ENCODE measurements around the gene RCBTB1.

The RCBTB1 gene

DNA sequence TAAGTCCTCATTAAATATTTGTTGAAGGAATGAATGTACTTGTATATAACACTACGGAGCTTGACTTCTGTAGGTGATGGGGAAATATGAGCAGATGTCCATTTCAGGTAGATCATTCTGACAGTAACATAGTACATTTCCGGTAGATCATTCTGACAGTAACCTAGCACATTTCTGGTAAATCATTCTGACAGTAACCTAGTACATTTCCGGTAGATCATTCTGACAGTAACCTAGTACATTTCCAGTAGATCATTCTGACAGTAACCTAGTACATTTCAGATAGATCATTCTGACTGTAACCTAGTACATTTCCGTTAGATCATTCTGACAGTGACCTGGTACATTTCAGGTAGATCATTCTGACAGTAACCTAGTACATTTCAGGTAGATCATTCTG lies 87.2 kb downstream of the RCBTB1 start:
- no peak for TF ChIP-seq ZBTB7A (IDR thresholded peaks at IDR 0.05; ENCODE audit: low read depth)
- TF ChIP-seq YY1 (IDR thresholded peaks at IDR 0.05; ENCODE audit: low read depth): no peak
- no peak for TF ChIP-seq TAF1 (IDR thresholded peaks at IDR 0.05; ENCODE audit: low read depth)
- TF ChIP-seq CREB1 (IDR thresholded peaks at IDR 0.05; ENCODE audit: low read depth): no peak
- TF ChIP-seq RAD21 (IDR thresholded peaks at IDR 0.05; ENCODE audit: low read depth): no peak
- TF ChIP-seq, protein P1, sequence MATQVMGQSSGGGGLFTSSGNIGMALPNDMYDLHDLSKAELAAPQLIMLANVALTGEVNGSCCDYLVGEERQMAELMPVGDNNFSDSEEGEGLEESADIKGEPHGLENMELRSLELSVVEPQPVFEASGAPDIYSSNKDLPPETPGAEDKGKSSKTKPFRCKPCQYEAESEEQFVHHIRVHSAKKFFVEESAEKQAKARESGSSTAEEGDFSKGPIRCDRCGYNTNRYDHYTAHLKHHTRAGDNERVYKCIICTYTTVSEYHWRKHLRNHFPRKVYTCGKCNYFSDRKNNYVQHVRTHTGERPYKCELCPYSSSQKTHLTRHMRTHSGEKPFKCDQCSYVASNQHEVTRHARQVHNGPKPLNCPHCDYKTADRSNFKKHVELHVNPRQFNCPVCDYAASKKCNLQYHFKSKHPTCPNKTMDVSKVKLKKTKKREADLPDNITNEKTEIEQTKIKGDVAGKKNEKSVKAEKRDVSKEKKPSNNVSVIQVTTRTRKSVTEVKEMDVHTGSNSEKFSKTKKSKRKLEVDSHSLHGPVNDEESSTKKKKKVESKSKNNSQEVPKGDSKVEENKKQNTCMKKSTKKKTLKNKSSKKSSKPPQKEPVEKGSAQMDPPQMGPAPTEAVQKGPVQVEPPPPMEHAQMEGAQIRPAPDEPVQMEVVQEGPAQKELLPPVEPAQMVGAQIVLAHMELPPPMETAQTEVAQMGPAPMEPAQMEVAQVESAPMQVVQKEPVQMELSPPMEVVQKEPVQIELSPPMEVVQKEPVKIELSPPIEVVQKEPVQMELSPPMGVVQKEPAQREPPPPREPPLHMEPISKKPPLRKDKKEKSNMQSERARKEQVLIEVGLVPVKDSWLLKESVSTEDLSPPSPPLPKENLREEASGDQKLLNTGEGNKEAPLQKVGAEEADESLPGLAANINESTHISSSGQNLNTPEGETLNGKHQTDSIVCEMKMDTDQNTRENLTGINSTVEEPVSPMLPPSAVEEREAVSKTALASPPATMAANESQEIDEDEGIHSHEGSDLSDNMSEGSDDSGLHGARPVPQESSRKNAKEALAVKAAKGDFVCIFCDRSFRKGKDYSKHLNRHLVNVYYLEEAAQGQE (IDR thresholded peaks at IDR 0.05; ENCODE audit: low read depth): no peak
- TF ChIP-seq, protein P2, sequence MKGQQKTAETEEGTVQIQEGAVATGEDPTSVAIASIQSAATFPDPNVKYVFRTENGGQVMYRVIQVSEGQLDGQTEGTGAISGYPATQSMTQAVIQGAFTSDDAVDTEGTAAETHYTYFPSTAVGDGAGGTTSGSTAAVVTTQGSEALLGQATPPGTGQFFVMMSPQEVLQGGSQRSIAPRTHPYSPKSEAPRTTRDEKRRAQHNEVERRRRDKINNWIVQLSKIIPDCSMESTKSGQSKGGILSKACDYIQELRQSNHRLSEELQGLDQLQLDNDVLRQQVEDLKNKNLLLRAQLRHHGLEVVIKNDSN (IDR thresholded peaks at IDR 0.05): no peak
- TF ChIP-seq EP300 (IDR thresholded peaks at IDR 0.05; ENCODE audit: borderline replicate concordance): no peak
- TF ChIP-seq NFIC (IDR thresholded peaks at IDR 0.05): no peak

DNA sequence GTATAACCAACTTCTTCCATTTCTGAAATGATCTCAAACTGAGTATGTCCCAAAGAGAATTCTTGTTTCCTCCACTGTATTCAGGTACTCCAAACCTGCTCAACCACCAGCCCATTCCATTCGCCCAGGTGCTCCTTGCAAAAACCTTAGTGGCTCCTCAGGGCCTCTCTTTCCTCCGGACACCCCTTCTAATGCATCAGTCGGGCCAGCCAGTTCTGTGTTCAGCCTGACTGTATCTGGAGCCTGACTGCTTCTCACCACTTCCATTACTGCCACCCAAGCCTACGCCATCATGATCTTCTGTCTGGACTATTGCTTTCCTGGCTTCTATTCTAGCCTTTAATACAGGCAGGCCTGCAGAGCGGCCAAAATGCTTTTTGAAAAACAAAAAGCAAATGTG lies 88.1 kb downstream of the RCBTB1 start:
- TF ChIP-seq TCF12 (IDR thresholded peaks at IDR 0.05; ENCODE audit: low read depth): no peak
- TF ChIP-seq RAD21 (IDR thresholded peaks at IDR 0.05; ENCODE audit: low read depth): no peak
- no peak for TF ChIP-seq CREB1 (IDR thresholded peaks at IDR 0.05; ENCODE audit: low read depth)
- no peak for TF ChIP-seq EP300 (IDR thresholded peaks at IDR 0.05; ENCODE audit: borderline replicate concordance)
- no peak for TF ChIP-seq ZBTB7A (IDR thresholded peaks at IDR 0.05; ENCODE audit: low read depth)
- TF ChIP-seq TEAD4 (IDR thresholded peaks at IDR 0.05): no peak
- no peak for TF ChIP-seq FOXM1 (IDR thresholded peaks at IDR 0.05; ENCODE audit: borderline replicate concordance, low read depth)
- TF ChIP-seq, protein P3, sequence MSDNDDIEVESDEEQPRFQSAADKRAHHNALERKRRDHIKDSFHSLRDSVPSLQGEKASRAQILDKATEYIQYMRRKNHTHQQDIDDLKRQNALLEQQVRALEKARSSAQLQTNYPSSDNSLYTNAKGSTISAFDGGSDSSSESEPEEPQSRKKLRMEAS (IDR thresholded peaks at IDR 0.05): no peak
- TF ChIP-seq, protein P2 (IDR thresholded peaks at IDR 0.05): no peak
- no peak for TF ChIP-seq TAF1 (IDR thresholded peaks at IDR 0.05; ENCODE audit: low read depth)
- no peak for TF ChIP-seq NFIC (IDR thresholded peaks at IDR 0.05)
- TF ChIP-seq YY1 (IDR thresholded peaks at IDR 0.05; ENCODE audit: low read depth): no peak
- TF ChIP-seq CEBPB (IDR thresholded peaks at IDR 0.05): no peak
- no peak for TF ChIP-seq EGR1 (IDR thresholded peaks at IDR 0.05)
- TF ChIP-seq, protein P1 (IDR thresholded peaks at IDR 0.05; ENCODE audit: low read depth): no peak

DNA sequence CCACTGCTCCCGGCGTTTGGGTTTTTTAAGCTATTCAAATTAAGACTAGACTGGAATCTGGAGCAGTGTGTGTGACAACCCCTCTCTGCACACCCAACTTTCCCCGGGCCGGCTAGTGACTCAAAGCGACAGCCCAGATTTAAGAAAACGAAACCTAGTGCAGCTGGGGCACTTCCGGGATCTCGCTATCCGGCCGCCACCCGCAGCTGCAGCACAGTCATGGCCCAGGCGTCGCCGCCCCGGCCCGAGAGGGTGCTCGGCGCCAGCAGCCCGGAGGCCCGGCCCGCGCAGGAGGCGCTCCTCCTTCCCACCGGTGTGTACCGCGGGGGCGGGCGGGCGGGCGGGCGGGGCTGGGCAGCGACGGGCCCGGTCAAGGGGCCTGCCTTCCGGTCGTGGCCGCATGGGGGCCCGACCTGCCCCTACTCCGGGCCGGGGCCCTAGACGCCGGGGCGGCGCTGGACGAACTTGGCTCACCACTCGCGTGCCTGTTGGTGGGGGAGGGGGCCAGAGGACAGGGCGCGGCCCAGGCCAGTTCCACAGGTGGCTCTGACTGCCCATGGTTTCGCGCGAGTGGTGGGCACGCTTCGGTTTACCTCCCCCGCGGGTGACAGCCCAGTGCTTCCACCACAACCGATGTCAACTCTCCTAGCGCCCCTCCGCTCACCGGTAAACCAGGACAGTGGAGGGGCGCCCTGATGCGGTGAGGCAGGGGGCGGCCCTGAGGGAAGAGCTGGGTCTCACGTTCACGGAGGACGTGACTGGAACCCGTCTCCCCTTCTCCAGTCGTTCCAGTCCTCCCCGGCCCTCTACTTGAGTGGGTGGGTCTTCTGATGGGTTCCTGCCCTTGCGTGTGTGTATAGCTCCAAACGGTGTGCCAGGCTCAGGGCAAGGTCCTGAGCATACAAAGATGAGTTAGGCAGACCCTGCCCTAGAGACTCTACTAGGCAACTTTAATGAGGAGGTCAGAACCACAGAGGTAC lies 89.3 kb downstream of the RCBTB1 start, which contains the start of gene PHF11:
TSS of gene PHF11 (plus strand) at position 171 of the 980 bp plus-strand sequence. CDS start at position 220, 49 bp downstream.
- no peak for TF ChIP-seq EGR1 (IDR thresholded peaks at IDR 0.05)
- no peak for TF ChIP-seq ZBTB7A (IDR thresholded peaks at IDR 0.05; ENCODE audit: low read depth)
- TF ChIP-seq, protein P3 (IDR thresholded peaks at IDR 0.05): no peak
- TF ChIP-seq CEBPB (IDR thresholded peaks at IDR 0.05): no peak

DNA sequence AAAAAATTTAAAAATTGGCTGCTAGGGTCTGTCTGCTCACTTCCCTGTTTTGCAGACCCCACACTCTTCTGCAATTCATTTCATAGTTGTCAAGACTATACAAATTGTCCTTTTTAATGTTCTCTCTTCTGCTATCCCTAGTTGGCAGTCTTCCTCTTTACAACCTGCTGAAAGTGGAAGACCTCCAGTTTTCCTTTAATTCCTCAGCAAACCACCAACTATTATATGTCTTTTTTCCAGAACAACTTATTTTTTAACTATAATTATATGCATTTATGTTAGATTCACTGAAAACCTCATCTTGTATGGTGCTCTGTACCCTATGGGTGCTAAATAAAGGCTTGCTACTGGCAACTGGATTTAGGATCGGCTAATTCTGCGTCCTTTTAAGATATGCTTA lies 90.7 kb downstream of the RCBTB1 start:
- TF ChIP-seq NFIC (IDR thresholded peaks at IDR 0.05) (no peak), YY1 (IDR thresholded peaks at IDR 0.05; ENCODE audit: low read depth) (no peak), TCF12 (IDR thresholded peaks at IDR 0.05; ENCODE audit: low read depth) (no peak), FOXM1 (IDR thresholded peaks at IDR 0.05; ENCODE audit: borderline replicate concordance, low read depth) (no peak), CEBPB (IDR thresholded peaks at IDR 0.05) (no peak), EP300 (IDR thresholded peaks at IDR 0.05; ENCODE audit: borderline replicate concordance) (no peak), EGR1 (IDR thresholded peaks at IDR 0.05) (no peak), TAF1 (IDR thresholded peaks at IDR 0.05; ENCODE audit: low read depth) (no peak), CREB1 (IDR thresholded peaks at IDR 0.05; ENCODE audit: low read depth) (no peak)

DNA sequence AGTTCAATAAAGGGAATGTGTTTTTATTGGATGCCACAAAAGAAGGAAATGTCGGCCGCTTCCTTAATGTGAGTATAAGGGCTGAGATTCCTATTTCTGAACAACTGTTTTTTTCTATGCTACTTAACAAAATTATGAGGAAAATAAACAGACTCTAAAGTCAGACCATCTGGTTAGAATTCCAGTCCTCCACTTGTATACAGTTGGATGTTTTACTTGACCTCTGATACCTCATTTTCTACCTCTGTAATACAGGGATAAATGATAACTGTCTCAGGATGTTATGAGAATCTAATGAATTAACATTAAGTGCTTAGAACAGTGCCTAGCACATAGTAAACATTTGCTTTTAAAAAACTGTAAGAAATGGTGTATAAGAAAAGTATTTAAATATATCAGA lies 96.8 kb downstream of the RCBTB1 start:
- TF ChIP-seq CEBPB (IDR thresholded peaks at IDR 0.05): no peak

Data from Ishikawa (cell line).